ENCODE data around the gene GAGE13.
A peak's percentile ranks its signal among the peaks of the same experiment; 100 is the strongest.

GAGE13 gene

DNA sequence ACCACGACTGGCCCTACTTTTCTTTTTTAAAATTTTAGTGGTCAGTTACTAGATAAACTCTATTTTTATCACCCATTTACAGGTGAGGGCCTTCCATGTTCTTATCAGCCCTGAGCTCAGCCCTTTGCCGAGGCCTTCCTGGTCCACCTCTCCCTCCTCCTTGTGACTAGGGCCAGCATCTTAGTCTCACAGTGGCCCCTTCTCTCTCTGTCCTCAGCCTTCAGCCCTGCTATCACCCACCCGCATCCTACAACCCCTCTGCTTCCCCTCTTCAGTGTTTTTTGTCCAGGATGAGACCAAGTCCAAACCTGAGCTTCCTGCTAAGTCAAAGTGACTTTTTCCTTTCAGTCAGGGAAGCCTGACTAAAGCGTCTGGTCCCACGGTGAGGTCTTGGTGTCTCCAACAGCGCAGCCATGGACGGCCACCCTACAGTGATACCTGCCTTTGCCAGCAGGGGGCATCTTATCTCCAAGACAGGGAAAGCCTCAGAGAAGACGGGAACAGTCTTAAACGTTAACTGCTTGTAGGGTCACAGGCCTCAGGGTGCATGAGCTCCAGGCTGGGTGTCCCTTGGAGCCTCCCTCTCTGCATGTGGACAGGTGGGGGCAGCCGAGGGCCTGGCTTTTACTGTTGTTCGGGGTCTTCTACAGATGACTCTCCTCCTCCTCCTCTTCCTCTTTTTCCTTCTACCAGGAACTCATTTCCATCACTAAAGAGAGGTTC is 39.6 kb upstream of the GAGE13 start:
- TF ChIP-seq RAD21 (IDR thresholded peaks at IDR 0.05; ENCODE audit: low read depth) (peak; percentile 71), ZBTB7A (IDR thresholded peaks at IDR 0.05; ENCODE audit: low read depth) (no peak)

DNA sequence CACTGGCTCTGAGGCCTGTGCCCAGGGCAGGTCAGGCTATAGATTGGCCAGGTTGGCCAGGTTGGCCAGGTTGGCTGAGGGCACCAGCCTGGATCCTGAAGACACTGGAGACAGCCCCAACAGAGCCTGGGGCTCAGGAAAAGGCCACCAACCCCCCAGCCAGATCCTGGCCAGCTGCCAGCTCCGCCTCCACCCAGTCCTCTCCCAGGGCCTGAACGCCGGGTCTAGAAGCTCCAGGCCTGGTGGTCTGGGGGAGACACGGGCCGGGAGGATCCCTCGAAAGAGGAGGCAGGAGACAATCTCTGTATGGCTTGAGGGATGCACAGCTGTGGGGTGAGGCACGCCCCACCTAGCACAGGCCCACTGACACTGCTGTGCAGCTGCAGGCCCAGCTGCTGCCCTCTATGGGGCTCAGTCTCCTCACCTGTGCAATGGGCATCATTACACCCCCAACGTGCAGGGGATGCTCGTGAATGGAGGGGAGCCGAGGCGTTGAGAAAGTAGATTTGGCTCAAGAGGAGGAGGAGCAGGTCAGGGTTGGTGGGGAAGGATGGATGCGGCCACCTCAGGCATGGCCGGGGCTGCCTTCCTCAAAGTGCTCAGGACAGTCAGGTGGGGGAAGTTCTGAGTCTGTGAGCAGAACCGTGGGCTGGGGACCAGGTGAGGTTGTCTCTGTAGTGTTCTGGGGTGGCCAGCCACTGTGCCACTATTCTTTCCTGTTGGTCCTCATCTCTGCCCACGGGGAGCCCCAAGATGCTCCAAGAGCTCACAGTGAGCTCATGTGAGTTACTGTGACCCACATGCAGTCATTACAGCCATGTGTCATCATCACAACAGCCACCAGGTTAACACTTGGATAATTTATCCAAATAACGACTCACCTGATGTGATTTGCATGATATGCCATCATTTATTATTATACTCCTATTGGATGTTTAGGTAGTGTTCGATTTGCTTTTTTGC is 38.7 kb upstream of the GAGE13 start:
- TF ChIP-seq TAF1 (IDR thresholded peaks at IDR 0.05; ENCODE audit: low read depth) (no peak), EP300 (IDR thresholded peaks at IDR 0.05; ENCODE audit: borderline replicate concordance) (no peak), TEAD4 (IDR thresholded peaks at IDR 0.05) (no peak), NFIC (IDR thresholded peaks at IDR 0.05) (no peak), ZBTB7A (IDR thresholded peaks at IDR 0.05; ENCODE audit: low read depth) (no peak), YY1 (IDR thresholded peaks at IDR 0.05; ENCODE audit: low read depth) (no peak), FOXM1 (IDR thresholded peaks at IDR 0.05; ENCODE audit: borderline replicate concordance, low read depth) (no peak), CREB1 (IDR thresholded peaks at IDR 0.05; ENCODE audit: low read depth) (no peak), RAD21 (IDR thresholded peaks at IDR 0.05; ENCODE audit: low read depth) (no peak)
- TF ChIP-seq, protein P1, sequence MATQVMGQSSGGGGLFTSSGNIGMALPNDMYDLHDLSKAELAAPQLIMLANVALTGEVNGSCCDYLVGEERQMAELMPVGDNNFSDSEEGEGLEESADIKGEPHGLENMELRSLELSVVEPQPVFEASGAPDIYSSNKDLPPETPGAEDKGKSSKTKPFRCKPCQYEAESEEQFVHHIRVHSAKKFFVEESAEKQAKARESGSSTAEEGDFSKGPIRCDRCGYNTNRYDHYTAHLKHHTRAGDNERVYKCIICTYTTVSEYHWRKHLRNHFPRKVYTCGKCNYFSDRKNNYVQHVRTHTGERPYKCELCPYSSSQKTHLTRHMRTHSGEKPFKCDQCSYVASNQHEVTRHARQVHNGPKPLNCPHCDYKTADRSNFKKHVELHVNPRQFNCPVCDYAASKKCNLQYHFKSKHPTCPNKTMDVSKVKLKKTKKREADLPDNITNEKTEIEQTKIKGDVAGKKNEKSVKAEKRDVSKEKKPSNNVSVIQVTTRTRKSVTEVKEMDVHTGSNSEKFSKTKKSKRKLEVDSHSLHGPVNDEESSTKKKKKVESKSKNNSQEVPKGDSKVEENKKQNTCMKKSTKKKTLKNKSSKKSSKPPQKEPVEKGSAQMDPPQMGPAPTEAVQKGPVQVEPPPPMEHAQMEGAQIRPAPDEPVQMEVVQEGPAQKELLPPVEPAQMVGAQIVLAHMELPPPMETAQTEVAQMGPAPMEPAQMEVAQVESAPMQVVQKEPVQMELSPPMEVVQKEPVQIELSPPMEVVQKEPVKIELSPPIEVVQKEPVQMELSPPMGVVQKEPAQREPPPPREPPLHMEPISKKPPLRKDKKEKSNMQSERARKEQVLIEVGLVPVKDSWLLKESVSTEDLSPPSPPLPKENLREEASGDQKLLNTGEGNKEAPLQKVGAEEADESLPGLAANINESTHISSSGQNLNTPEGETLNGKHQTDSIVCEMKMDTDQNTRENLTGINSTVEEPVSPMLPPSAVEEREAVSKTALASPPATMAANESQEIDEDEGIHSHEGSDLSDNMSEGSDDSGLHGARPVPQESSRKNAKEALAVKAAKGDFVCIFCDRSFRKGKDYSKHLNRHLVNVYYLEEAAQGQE (IDR thresholded peaks at IDR 0.05; ENCODE audit: low read depth) = no peak
- TF ChIP-seq, protein P2, sequence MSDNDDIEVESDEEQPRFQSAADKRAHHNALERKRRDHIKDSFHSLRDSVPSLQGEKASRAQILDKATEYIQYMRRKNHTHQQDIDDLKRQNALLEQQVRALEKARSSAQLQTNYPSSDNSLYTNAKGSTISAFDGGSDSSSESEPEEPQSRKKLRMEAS (IDR thresholded peaks at IDR 0.05) = no peak

DNA sequence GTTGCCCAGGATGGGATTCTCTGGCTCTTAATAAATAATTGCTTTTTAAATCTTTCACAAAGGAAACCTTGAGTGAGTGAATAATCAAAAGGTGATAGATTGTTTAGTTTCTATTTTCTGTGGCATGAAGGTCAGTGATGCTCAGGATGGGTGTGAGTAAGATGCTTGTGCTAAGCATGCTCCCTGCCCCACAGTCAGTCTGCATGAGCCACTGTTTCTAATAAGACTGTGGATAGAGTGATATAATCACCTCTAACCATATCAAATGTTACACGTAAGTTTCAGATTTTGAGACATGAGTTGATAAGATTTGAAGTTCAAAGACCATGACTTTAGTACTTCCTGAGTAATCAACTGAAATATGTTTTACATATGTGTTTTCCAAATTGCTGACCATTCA is 30.7 kb upstream of the GAGE13 start:
- TF ChIP-seq TEAD4 (IDR thresholded peaks at IDR 0.05) (no peak), EP300 (IDR thresholded peaks at IDR 0.05; ENCODE audit: borderline replicate concordance) (no peak), TAF1 (IDR thresholded peaks at IDR 0.05; ENCODE audit: low read depth) (no peak), RAD21 (IDR thresholded peaks at IDR 0.05; ENCODE audit: low read depth) (no peak), TCF12 (IDR thresholded peaks at IDR 0.05; ENCODE audit: low read depth) (no peak), YY1 (IDR thresholded peaks at IDR 0.05; ENCODE audit: low read depth) (no peak), CEBPB (IDR thresholded peaks at IDR 0.05) (no peak), NFIC (IDR thresholded peaks at IDR 0.05) (no peak), ZBTB7A (IDR thresholded peaks at IDR 0.05; ENCODE audit: low read depth) (no peak), FOXM1 (IDR thresholded peaks at IDR 0.05; ENCODE audit: borderline replicate concordance, low read depth) (no peak)
- TF ChIP-seq, protein P1 (IDR thresholded peaks at IDR 0.05; ENCODE audit: low read depth) = no peak
- TF ChIP-seq, protein P3, sequence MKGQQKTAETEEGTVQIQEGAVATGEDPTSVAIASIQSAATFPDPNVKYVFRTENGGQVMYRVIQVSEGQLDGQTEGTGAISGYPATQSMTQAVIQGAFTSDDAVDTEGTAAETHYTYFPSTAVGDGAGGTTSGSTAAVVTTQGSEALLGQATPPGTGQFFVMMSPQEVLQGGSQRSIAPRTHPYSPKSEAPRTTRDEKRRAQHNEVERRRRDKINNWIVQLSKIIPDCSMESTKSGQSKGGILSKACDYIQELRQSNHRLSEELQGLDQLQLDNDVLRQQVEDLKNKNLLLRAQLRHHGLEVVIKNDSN (IDR thresholded peaks at IDR 0.05) = no peak
- TF ChIP-seq, protein P2 (IDR thresholded peaks at IDR 0.05) = no peak

DNA sequence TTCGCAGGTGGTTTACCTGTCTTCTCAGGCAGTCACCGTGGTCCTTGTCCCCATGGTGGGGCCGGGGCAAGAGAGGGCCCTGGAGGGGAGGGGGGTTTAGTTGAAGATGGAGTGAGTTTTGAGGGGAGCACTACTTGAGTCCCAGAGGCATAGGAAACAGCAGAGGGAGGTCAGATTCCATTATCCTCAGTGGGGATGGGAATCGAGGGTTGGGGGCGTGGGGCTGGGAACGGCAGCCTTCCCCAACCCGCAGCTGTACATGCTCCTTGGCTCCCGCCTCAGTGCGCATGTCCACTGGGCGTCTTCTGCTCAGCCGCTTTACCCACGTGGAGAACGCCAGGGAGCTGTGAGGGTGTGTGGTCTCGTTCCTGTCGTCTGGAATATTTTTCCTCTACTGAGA is 28.0 kb upstream of the GAGE13 start, which contains the start of gene GAGE10:
TSS of gene GAGE10 (plus strand) at position 301 of the 400 bp plus-strand sequence. CDS start 1,214 bp downstream, outside the sequence.
- TF ChIP-seq CREB1 (IDR thresholded peaks at IDR 0.05; ENCODE audit: low read depth) = no peak
- no peak for TF ChIP-seq TCF12 (IDR thresholded peaks at IDR 0.05; ENCODE audit: low read depth)
- TF ChIP-seq, protein P1 (IDR thresholded peaks at IDR 0.05; ENCODE audit: low read depth) = no peak
- TF ChIP-seq, protein P3 (IDR thresholded peaks at IDR 0.05) = no peak
- TF ChIP-seq TEAD4 (IDR thresholded peaks at IDR 0.05) = no peak
- TF ChIP-seq EGR1 (IDR thresholded peaks at IDR 0.05) = no peak
- no peak for TF ChIP-seq ZBTB7A (IDR thresholded peaks at IDR 0.05; ENCODE audit: low read depth)
- TF ChIP-seq NFIC (IDR thresholded peaks at IDR 0.05) = no peak
- TF ChIP-seq, protein P2 (IDR thresholded peaks at IDR 0.05) = no peak
- no peak for TF ChIP-seq RAD21 (IDR thresholded peaks at IDR 0.05; ENCODE audit: low read depth)
- TF ChIP-seq CEBPB (IDR thresholded peaks at IDR 0.05) = no peak
- TF ChIP-seq TAF1 (IDR thresholded peaks at IDR 0.05; ENCODE audit: low read depth) = no peak
- no peak for TF ChIP-seq EP300 (IDR thresholded peaks at IDR 0.05; ENCODE audit: borderline replicate concordance)
- no peak for TF ChIP-seq YY1 (IDR thresholded peaks at IDR 0.05; ENCODE audit: low read depth)
